Measurements from ENCODE around the gene LIPC. TPM values are rescaled to one million over a fixed set of nuclear protein-coding genes. Genes with fewer than 3 reads are reported as not detected.

The LIPC gene
- total and polyA plus RNA-seq, 9 of the 15 experiments (the other 6 are each of a cell fraction or from before 2014, with no cell fraction given): 0.07 to 0.41 (median 0.11) TPM; not detected in 2

GRCh38 chr15:58404722-58405121 lies 27.1 kb upstream of the LIPC start:
- peak overlapping the region; percentile 62 for H2AFZ ChIP-seq (ENCODE audit: low read depth, low read length)
- H3K4me2 ChIP-seq (ENCODE audit: insufficient read depth, low read length): no peak overlapping the region
- intact Hi-C loops (cut with micrococcal nuclease) (no loop called here), in situ Hi-C loops (cut with MboI) (no loop called here)
- no peaks in the 10 kb centered on the region for H3K79me2 ChIP-seq (ENCODE audit: control insufficient read depth, insufficient read depth, low read length)
- no peaks in the 10 kb centered on the region for H3K9me3 ChIP-seq (replicated peaks; ENCODE audit: control insufficient read depth, insufficient read depth, low read depth, low read length)
- no peak overlapping the region for H3K27ac ChIP-seq (ENCODE audit: extremely low read depth, low read depth, low read length)
- FAIRE-seq (no peak), ATAC-seq (no peak), DNase-seq (ENCODE audit: extremely low read depth in 1 of 4, low spot score in 3 of 4) (no peak)
- 31% methylated on average over 2 of the region's 2 CpGs for WGBS (ENCODE audit: insufficient coverage, low coverage, missing lambda C conversion rate)
- no peaks in the 10 kb centered on the region for H3K36me3 ChIP-seq (ENCODE audit: control insufficient read depth, insufficient read depth, low read length)
- H4K20me1 ChIP-seq (replicated peaks; ENCODE audit: control insufficient read depth, insufficient read depth, low read length): no peaks in the 10 kb centered on the region
- no peaks in the 10 kb centered on the region; a peak in 1 of 5 replicates for H3K27me3 ChIP-seq (ENCODE audit: control insufficient read depth in 2 of 2, insufficient read depth in 2 of 2, low read length in 2 of 2)
- H3K4me1 ChIP-seq (replicated peaks in 1 of 2; ENCODE audit: control insufficient read depth in 2 of 2, insufficient read depth in 2 of 2, low read length in 2 of 2): peaks cover 0 to 45% of the 10 kb centered on the region in 2 experiments; a peak in 3 of 5 replicates
- no TSS peak for BruUV-seq (replicated peaks)
- no peak overlapping the region for H3K4me3 ChIP-seq
- H3K9me1 ChIP-seq (ENCODE audit: control insufficient read depth, insufficient read depth, low read length): no peaks in the 10 kb centered on the region
- POLR2A ChIA-PET: interaction anchor here (0.9 to 1.2 kb wide), 2 partner anchors 13 to 116 kb away, joined by 3 to 6 read pairs; no protein-coding TSS in a partner anchor
- CTCF ChIA-PET (ENCODE audit: low intra/inter-chr PET ratio): no interaction called here
- no peak overlapping the region for H3K9ac ChIP-seq (ENCODE audit: insufficient read depth in 1 of 2, low read depth in 2 of 2, low read length in 2 of 2)
- TF ChIP-seq PHB2 (IDR thresholded peaks at IDR 0.05; ENCODE audit: low read depth) (no peak), CBX2 (IDR thresholded peaks at IDR 0.05; ENCODE audit: insufficient read depth, low read length, poor library complexity, severe bottlenecking) (no peak), TOE1 (IDR thresholded peaks at IDR 0.05; ENCODE audit: borderline replicate concordance) (peak; percentile 35; the same call in 1 of the 2 replicates), TOE1 (CRISPR knock-in tag; IDR thresholded peaks at IDR 0.05; ENCODE audit: borderline replicate concordance, low read depth) (no peak), FOSL1 (tag; conservative IDR thresholded peaks at IDR 0.05) (no peak), TEAD1 (CRISPR knock-in tag; IDR thresholded peaks at IDR 0.05) (no peak), RAD51 (IDR thresholded peaks at IDR 0.05; ENCODE audit: borderline replicate concordance, low read depth) (peak; percentile 50; the same call in 1 of the 2 replicates), ZFP36 (IDR thresholded peaks at IDR 0.05; ENCODE audit: low read depth, low read length, partially characterized antibody) (no peak), ZNF324 (CRISPR knock-in tag; IDR thresholded peaks at IDR 0.05) (no peak), ZNF589 (CRISPR knock-in tag; IDR thresholded peaks at IDR 0.05; ENCODE audit: low read depth) (peak; percentile 55; the same call in 1 of the 2 replicates), ZNF639 (CRISPR knock-in tag; conservative IDR thresholded peaks at IDR 0.05 in 1 of 2, IDR thresholded peaks at IDR 0.05 in 1 of 2) (peak in 1 of 2 experiments; percentile 42; a peak in 1 of 4 replicates), PATZ1 (CRISPR knock-in tag; IDR thresholded peaks at IDR 0.05; ENCODE audit: borderline replicate concordance) (no peak)
- TF ChIP-seq, protein P1, sequence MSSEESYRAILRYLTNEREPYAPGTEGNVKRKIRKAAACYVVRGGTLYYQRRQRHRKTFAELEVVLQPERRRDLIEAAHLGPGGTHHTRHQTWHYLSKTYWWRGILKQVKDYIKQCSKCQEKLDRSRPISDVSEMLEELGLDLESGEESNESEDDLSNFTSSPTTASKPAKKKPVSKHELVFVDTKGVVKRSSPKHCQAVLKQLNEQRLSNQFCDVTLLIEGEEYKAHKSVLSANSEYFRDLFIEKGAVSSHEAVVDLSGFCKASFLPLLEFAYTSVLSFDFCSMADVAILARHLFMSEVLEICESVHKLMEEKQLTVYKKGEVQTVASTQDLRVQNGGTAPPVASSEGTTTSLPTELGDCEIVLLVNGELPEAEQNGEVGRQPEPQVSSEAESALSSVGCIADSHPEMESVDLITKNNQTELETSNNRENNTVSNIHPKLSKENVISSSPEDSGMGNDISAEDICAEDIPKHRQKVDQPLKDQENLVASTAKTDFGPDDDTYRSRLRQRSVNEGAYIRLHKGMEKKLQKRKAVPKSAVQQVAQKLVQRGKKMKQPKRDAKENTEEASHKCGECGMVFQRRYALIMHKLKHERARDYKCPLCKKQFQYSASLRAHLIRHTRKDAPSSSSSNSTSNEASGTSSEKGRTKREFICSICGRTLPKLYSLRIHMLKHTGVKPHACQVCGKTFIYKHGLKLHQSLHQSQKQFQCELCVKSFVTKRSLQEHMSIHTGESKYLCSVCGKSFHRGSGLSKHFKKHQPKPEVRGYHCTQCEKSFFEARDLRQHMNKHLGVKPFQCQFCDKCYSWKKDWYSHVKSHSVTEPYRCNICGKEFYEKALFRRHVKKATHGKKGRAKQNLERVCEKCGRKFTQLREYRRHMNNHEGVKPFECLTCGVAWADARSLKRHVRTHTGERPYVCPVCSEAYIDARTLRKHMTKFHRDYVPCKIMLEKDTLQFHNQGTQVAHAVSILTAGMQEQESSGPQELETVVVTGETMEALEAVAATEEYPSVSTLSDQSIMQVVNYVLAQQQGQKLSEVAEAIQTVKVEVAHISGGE (CRISPR knock-in tag; IDR thresholded peaks at IDR 0.05): no peak
